Testis (tissue), 3 donors: ENCODE data around the gene PAFAH1B1. TPM values are rescaled to one million over a fixed set of nuclear protein-coding genes. Genes with fewer than 3 reads are reported as not detected.

Experiments used
- DNase-seq: peaks from one replicate; pipeline ENCODE4 v3.0.0-alpha.2; 2019
- H3K27ac ChIP-seq, 2 donors: fragments of 200-600 bp; sonication (generic); one replicate each; pipeline ENCODE4 v1.5.1; 2019
- H3K27me3 ChIP-seq: fragments of 200-600 bp; sonication (generic); one replicate; pipeline ENCODE4 v1.5.1; 2019
- H3K36me3 ChIP-seq: fragments of 200-600 bp; sonication (generic); one replicate; pipeline ENCODE4 v1.5.1; 2017; ENCODE audit warnings: low read depth; ENCODE audit errors: missing control alignments
- H3K4me1 ChIP-seq: fragments of 200-600 bp; sonication (generic); one replicate; pipeline ENCODE4 v1.5.1; 2019
- H3K4me3 ChIP-seq, 2 donors: fragments of 200-600 bp; sonication (generic); one replicate each; pipeline ENCODE4 v1.5.1; 2017 to 2019
- H3K9me3 ChIP-seq: fragments of 200-600 bp; sonication (generic); one replicate; pipeline ENCODE4 v1.5.1; 2017
- POLR2A ChIP-seq: fragments of 450-650 bp; IDR thresholded peaks from one replicate; pipeline ENCODE4 v1.6.1; 2017; ENCODE audit warnings: antibody characterized with exemption, mild to moderate bottlenecking, moderate library complexity
- WGBS, 2 donors: methylation state at CpG; one replicate each; pipeline ENCODE4 v1.1.5; 2018; 5-methylcytosine and 5-hydroxymethylcytosine counted together
- intact Hi-C: fragments of 100-400 bp; cut with DNase I; formaldehyde crosslinking; loops from one replicate; pipeline ENCODE4 v1.15.1; 2023; ENCODE audit warnings: low total_unique reads
- polyA plus RNA-seq: library from polyadenylated mRNA; stranded (reverse); fragments of 350-450 nt; fragmentation: Illumina TruSeq; extraction: RNeasy Lipid Tissue Mini Kit (QIAGEN cat#74804); gene quantifications from one replicate; pipeline ENCODE4 v1.2.3, GENCODE V29; 2014; ENCODE audit warnings: low read depth, low replicate concordance; ENCODE audit not compliant: insufficient read depth
- total RNA-seq, 2 donors: library from RNA; depleted of rRNA; stranded (reverse); fragments of >200 nt; gene quantifications; one replicate each; pipeline ENCODE4 v1.2.3, GENCODE V29; 2016
- TF ChIP-seq, protein P1 (sequence below), 3 experiments: fragments of 450-650 bp in 2 of 3; fragments of 200-600 bp in 1 of 3; sonication (generic) in 1 of 3; IDR thresholded peaks; one replicate each; pipeline ENCODE4 v1.5.1; 2016 to 2019; ENCODE audit warnings: antibody characterized with exemption in 3 of 3, mild to moderate bottlenecking in 2 of 3, moderate library complexity in 1 of 3

The PAFAH1B1 gene
- total and polyA plus RNA-seq, 3 donors from 2014 or later, result 157 to 597 (median 225) TPM

- Histone ChIP-seq H3K27me3 (no peaks in the 10 kb centered on the region), H3K4me3 (no peak overlapping the region), H3K9me3 (no peaks in the 10 kb centered on the region), H3K4me1 (peaks cover 6% of the 10 kb centered on the region), H3K36me3 (no peaks in the 10 kb centered on the region), H3K27ac (no peak overlapping the region)
- intact Hi-C loops, result no loop called here
- TF ChIP-seq POLR2A, result no peak
- TF ChIP-seq, protein P1, sequence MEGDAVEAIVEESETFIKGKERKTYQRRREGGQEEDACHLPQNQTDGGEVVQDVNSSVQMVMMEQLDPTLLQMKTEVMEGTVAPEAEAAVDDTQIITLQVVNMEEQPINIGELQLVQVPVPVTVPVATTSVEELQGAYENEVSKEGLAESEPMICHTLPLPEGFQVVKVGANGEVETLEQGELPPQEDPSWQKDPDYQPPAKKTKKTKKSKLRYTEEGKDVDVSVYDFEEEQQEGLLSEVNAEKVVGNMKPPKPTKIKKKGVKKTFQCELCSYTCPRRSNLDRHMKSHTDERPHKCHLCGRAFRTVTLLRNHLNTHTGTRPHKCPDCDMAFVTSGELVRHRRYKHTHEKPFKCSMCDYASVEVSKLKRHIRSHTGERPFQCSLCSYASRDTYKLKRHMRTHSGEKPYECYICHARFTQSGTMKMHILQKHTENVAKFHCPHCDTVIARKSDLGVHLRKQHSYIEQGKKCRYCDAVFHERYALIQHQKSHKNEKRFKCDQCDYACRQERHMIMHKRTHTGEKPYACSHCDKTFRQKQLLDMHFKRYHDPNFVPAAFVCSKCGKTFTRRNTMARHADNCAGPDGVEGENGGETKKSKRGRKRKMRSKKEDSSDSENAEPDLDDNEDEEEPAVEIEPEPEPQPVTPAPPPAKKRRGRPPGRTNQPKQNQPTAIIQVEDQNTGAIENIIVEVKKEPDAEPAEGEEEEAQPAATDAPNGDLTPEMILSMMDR (IDR thresholded peaks at IDR 0.05), result no peak
- 93 to 94% methylated on average over 2 of the region's 2 CpGs for WGBS, 2 donors
- DNase-seq, result no peak
Measured at GRCh38 chr17:2680961-2681360, 87.5 kb downstream of the PAFAH1B1 start.

DNA sequence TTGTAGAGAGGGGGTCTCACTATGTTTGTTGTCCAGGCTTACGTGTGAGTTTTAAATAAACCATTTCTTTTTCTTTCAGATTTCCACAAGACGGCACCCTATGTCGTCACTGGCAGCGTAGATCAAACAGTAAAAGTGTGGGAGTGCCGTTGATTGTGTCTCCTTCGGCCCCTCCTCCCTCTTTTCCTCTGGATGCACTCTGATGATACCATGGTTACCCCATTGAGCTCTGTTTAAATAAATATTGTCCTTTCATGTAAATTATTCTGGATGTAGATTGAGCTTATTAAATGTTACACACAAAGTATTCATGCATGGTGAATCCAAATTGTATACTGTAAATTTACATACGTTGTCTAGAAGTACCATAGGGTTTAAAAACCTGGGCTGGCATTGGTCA, 88.2 kb downstream of the PAFAH1B1 start:
- no peak overlapping the region for H3K4me3 ChIP-seq
- WGBS, 2 donors, result 59 to 69% methylated on average over 7 of the region's 7 CpGs
- no peak for DNase-seq
- no peak overlapping the region for H3K27ac ChIP-seq
- intact Hi-C loops, result no loop called here
- H3K36me3 ChIP-seq, result no peaks in the 10 kb centered on the region
- no peaks in the 10 kb centered on the region for H3K9me3 ChIP-seq
- no peaks in the 10 kb centered on the region for H3K27me3 ChIP-seq
- no peak for TF ChIP-seq POLR2A
- TF ChIP-seq, protein P1 (IDR thresholded peaks at IDR 0.05), result no peak
- H3K4me1 ChIP-seq, result peaks cover 6% of the 10 kb centered on the region

- WGBS, 2 donors, result 71 to 81% methylated on average over 3 of the region's 3 CpGs
- intact Hi-C loops, result no loop called here
- Histone ChIP-seq H3K4me3 (no peak overlapping the region), H3K4me1 (peaks cover 6% of the 10 kb centered on the region), H3K36me3 (no peaks in the 10 kb centered on the region), H3K27ac (no peak overlapping the region), H3K27me3 (no peaks in the 10 kb centered on the region), H3K9me3 (no peaks in the 10 kb centered on the region)
- no peak for DNase-seq
- no peak for TF ChIP-seq POLR2A
- TF ChIP-seq, protein P1 (IDR thresholded peaks at IDR 0.05), result no peak
Measured at GRCh38 chr17:2682176-2682938, 88.9 kb downstream of the PAFAH1B1 start.

- intact Hi-C loops, result no loop called here
- peaks cover 9% of the 10 kb centered on the region for H3K4me1 ChIP-seq
- TF ChIP-seq POLR2A, result no peak
- TF ChIP-seq, protein P1 (IDR thresholded peaks at IDR 0.05), result no peak
- DNase-seq, result no peak
- H3K36me3 ChIP-seq, result no peaks in the 10 kb centered on the region
- WGBS, 2 donors, result 46 to 69% methylated on average over 8 of the region's 8 CpGs
- H3K27ac ChIP-seq, result no peak overlapping the region
- H3K4me3 ChIP-seq, result no peak overlapping the region
- no peaks in the 10 kb centered on the region for H3K9me3 ChIP-seq
- H3K27me3 ChIP-seq, result no peaks in the 10 kb centered on the region
Measured at GRCh38 chr17:2683912-2684311, 90.5 kb downstream of the PAFAH1B1 start.

DNA sequence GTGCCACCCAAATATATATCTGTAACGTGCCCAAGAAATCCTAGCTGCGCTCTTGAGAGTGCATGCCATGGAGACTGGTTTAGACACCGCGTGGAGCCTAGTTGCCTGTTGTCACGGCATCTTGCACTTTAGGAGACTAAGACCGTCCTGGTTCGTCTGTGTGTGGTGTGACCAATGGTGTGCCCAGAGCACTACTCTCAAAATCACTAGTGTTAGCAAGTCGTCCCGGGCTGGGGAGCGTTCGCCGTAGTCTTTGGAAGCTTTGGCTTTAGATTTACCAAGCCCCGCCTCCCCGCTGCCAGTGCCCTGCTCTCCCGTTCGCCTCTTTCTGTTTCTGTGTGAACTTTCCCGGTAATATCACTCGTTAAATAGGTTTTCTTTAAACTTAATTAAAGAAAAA, 91.1 kb downstream of the PAFAH1B1 start:
- Histone ChIP-seq H3K27ac (no peak overlapping the region), H3K9me3 (no peaks in the 10 kb centered on the region), H3K4me1 (peaks cover 16% of the 10 kb centered on the region), H3K4me3 (no peak overlapping the region), H3K27me3 (no peaks in the 10 kb centered on the region), H3K36me3 (no peaks in the 10 kb centered on the region)
- intact Hi-C loops, result no loop called here
- 87 to 89% methylated on average over 18 of the region's 18 CpGs for WGBS, 2 donors
- TF ChIP-seq, protein P1 (IDR thresholded peaks at IDR 0.05), result no peak
- TF ChIP-seq POLR2A, result no peak
- no peak for DNase-seq
